GM12872 (cell line): Measurements from ENCODE around the gene HUNK.

Experiments
- TF ChIP-seq, protein P1 (sequence below): IDR thresholded peaks from 3 replicates; pipeline ENCODE4 v1.5.1; 2011; ENCODE audit warnings: low read depth, mild to moderate bottlenecking, low read length, moderate library complexity; ENCODE audit not compliant: insufficient read depth

The HUNK gene

DNA sequence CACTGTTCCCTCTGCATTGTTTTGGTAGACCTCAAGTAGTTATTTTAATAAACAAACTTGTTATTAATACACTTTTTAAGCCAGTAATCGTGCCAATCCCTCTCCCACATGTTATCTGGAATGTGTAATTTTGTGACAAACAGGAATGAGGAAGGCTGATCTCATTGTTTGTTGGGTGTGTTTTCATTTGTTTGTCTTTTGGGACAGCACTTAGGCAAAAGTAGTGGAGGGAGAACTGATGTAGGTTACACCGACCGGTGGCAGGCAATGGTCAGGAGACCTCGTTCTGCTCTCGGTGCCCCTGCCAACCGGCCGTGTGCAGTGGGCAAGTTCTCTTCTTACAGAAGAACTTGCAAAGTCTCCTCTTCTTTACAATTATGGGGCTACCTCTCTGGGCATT, 99.8 kb downstream of the HUNK start:
- TF ChIP-seq, protein P1, sequence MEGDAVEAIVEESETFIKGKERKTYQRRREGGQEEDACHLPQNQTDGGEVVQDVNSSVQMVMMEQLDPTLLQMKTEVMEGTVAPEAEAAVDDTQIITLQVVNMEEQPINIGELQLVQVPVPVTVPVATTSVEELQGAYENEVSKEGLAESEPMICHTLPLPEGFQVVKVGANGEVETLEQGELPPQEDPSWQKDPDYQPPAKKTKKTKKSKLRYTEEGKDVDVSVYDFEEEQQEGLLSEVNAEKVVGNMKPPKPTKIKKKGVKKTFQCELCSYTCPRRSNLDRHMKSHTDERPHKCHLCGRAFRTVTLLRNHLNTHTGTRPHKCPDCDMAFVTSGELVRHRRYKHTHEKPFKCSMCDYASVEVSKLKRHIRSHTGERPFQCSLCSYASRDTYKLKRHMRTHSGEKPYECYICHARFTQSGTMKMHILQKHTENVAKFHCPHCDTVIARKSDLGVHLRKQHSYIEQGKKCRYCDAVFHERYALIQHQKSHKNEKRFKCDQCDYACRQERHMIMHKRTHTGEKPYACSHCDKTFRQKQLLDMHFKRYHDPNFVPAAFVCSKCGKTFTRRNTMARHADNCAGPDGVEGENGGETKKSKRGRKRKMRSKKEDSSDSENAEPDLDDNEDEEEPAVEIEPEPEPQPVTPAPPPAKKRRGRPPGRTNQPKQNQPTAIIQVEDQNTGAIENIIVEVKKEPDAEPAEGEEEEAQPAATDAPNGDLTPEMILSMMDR, result no peak

DNA sequence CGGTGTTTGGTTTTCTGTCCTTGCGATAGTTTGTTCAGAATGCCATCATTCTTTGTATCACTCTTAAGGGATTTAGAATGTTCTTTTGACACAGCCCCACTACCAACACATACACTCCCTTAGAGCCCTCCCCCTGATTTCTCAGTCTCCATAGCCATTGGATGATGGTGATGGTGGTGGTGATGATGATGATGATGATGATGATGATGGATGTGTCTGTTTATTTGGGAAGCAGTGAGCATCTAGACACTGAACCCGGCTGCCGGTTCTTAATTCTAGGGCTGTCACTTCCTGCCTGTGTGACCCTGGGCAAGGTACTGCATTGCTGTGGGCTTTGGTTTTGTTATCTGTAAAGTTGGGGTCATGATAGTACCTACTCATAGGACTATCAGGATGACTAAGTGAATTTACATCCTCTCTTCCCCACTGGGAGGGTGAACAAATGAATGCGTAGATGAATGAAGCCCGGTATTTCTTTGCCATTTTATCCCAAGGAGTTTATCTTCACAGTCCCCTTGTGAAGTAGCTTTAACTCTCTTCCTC, 100.7 kb downstream of the HUNK start:
- TF ChIP-seq, protein P1, result no peak

DNA sequence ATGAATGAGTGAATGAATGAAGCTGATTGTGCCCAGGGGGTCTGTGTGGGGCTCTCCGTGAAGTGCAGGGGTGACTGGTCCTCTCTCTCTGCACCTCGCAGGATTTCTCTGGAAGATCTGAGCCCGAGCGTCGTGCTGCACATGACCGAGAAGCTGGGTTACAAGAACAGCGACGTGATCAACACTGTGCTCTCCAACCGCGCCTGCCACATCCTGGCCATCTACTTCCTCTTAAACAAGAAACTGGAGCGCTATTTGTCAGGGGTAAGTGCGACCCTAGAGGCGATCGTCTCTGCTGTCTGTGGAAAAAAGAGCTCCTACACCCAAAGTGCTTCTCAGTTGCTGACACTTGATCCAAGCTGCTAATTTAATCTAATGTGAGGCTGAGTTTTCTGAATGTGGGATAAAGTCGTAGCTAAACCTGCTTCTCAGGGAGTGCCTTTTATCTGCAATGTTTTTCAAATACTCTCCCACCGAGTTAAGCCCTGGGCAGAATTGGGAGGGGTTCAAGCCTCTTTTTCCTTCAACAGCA, 101.7 kb downstream of the HUNK start:
- TF ChIP-seq, protein P1, result no peak

DNA sequence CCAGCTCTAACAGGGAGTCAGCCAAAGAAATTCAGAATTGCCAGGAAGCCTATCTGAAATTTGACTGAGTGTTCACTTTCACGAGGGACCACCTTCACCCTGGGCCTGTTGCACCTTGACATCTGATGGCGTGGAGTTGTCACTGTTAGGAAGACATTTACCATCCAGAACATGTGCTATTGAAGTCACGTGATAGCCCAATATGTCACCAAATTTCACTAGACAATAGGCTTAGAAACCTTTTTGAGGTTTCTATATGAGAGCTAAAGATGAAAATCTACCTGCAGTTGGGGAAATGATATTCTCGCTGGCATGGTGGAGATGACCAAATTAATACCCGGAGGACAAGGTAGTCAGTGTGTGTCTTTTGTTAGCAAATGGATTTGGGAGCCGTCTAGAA, 102.7 kb downstream of the HUNK start:
- TF ChIP-seq, protein P1, result no peak

- TF ChIP-seq, protein P1, result no peak
Measured at GRCh38 chr21:31977816-31978215, 105.0 kb downstream of the HUNK start.

DNA sequence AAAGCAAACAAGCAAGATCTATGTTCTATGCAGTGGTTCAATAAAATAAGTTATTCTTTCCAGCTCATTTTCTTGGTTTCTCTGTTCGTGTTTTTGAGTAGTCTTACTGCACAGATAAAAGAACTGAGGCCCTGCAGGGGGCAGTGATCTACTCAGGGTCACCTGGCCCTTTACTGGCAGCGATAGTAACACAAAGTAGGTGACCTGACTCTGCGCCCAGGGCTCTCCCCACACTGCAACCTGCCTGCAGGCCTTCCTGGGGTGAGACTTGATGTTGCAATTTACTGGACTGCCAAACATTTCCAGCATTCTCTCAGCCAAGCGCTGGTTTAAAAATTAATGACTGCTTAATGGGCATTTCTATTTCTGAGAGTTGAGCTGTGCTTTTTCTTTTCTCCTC, 110.3 kb downstream of the HUNK start:
- TF ChIP-seq, protein P1, result no peak

- TF ChIP-seq, protein P1, result no peak
Measured at GRCh38 chr21:31983554-31983953, 110.7 kb downstream of the HUNK start.
